HUES48 (cell line): Measurements from ENCODE around the gene RNF112.

ENCODE experiments used
- H3K27ac ChIP-seq: one replicate; pipeline ENCODE4 v1.7.0; 2013; ENCODE audit warnings: low read depth, low read length, inconsistent platforms
- H3K27me3 ChIP-seq: 2 replicates; pipeline ENCODE4 v1.6.1; 2013; ENCODE audit warnings: mild to moderate bottlenecking, low read length; ENCODE audit not compliant: control insufficient read depth, insufficient read depth
- H3K36me3 ChIP-seq: 2 replicates; pipeline ENCODE4 v1.6.1; 2013; ENCODE audit warnings: low read length; ENCODE audit not compliant: control insufficient read depth, insufficient read depth
- H3K4me1 ChIP-seq: 2 replicates; pipeline ENCODE4 v1.6.1; 2013; ENCODE audit warnings: mild to moderate bottlenecking, low read length; ENCODE audit not compliant: control insufficient read depth, insufficient read depth
- H3K4me3 ChIP-seq: 2 replicates; pipeline ENCODE4 v1.5.1; 2013; ENCODE audit warnings: mild to moderate bottlenecking, low read depth, low read length
- H3K9ac ChIP-seq: 2 replicates; pipeline ENCODE4 v1.6.1; 2013; ENCODE audit warnings: mild to moderate bottlenecking, low read depth, low read length, moderate library complexity
- H3K9me3 ChIP-seq: 2 replicates; pipeline ENCODE4 v1.6.1; 2013; ENCODE audit warnings: low read length; ENCODE audit not compliant: control insufficient read depth, insufficient read depth

The RNF112 gene

DNA sequence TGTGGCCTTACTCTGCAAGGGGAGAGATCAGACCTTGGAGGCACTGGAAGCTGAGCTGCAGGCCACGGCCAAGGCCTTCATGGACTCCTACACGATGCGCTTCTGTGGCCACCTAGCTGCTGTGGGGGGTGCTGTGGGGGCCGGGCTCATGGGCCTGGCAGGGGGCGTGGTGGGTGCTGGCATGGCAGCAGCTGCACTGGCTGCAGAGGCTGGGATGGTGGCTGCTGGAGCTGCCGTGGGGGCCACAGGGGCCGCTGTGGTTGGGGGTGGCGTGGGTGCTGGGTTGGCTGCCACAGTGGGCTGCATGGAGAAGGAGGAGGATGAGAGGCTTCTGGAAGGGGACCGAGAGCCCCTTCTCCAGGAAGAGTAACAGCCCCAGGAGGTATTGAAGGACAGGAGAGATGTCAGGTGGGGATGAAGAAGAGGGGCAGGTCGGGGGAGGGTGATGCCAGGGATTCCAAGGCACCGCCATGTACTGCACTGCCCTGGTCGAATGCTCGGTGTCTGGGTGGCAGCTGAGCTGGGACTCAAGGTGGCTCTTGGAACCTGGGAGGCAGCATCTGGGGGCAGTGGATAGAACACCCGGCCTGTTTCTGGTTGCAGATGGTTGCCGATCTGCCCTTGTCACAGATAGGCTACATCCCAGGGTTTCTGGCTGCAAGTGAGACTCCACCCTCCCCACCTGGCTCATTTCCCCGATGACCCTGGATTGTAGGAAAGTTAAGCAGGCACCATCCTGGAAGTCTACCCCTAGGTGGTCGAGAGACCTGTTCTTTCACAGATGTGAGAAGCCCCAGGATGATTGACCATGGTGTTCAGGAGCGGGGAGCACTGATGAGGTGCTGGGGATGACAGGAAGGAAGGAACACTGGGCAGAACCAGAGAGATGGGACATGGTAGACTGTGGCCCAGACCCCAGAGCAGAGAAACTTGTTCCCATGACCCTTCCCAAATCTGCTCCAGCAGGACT is 5.1 kb downstream of the RNF112 start:
- Histone ChIP-seq H3K27me3 (no peaks in the 10 kb centered on the region), H3K4me1 (peaks cover 1% of the 10 kb centered on the region; the same call in 1 of the 2 replicates), H3K9me3 (no peaks in the 10 kb centered on the region), H3K36me3 (no peaks in the 10 kb centered on the region), H3K9ac (no peak overlapping the region), H3K27ac (no peak overlapping the region), H3K4me3 (no peak overlapping the region)

DNA sequence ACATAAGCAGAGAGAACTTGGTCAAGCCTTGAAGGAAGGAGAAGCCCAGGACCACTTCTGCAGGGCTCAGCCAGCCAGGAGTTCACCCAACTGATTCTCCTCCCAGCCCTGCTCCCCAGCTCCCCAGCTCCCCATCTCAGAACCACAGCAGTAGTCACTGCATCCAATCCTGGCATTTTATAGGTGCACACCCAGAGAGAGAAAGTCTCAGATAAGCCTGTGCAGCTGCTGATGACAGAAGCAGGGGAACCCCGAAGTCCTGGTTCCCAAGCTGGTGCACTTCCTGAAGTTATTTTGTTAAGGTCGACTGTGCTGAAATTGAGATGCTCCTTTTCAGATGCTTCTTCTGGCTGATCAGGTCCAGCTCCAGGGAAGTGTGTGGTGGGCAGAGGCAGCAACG is 6.6 kb downstream of the RNF112 start:
- Histone ChIP-seq H3K4me1 (no peaks in the 10 kb centered on the region), H3K27me3 (no peaks in the 10 kb centered on the region), H3K4me3 (no peak overlapping the region), H3K9ac (no peak overlapping the region), H3K36me3 (no peaks in the 10 kb centered on the region), H3K27ac (no peak overlapping the region), H3K9me3 (no peaks in the 10 kb centered on the region)

DNA sequence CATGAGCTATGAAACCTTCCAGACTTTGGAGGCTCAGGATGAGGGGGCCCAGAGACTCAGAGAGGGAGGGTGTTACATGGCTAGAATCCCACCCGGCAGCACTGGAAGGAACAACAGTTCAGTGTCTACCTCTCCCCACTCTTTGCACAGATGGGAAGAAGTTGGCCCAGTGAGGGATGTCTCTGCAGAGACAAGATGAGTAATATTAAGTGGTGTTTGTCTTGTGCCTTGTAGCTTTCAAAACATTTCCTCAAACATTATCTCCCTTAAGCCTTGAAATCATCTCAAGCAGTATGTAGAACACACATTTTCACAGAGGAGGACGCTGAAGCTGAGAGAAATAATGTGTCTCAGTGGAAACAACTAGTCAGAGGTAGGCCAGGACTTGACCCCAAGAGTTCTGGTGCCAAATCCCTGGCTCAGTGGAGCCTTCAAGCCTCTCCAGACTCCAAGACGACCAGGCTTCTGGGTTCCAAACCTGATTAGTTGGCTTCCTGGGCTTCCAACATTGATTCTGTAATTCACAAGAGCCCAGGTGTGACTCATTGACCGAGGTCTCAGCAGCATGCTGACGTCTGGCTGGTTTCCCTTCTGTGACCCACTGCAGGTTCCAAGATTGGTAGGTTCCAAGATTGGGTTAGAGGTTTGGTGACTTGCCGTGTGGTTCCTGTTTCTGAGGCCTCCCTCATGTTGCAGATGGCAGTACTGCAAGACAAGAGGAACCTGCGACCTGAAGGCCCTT is 7.4 kb downstream of the RNF112 start:
- no peaks in the 10 kb centered on the region for H3K36me3 ChIP-seq
- no peaks in the 10 kb centered on the region for H3K9me3 ChIP-seq
- no peak overlapping the region for H3K4me3 ChIP-seq
- H3K27ac ChIP-seq: no peak overlapping the region
- H3K9ac ChIP-seq: no peak overlapping the region
- no peaks in the 10 kb centered on the region for H3K27me3 ChIP-seq
- no peaks in the 10 kb centered on the region for H3K4me1 ChIP-seq

DNA sequence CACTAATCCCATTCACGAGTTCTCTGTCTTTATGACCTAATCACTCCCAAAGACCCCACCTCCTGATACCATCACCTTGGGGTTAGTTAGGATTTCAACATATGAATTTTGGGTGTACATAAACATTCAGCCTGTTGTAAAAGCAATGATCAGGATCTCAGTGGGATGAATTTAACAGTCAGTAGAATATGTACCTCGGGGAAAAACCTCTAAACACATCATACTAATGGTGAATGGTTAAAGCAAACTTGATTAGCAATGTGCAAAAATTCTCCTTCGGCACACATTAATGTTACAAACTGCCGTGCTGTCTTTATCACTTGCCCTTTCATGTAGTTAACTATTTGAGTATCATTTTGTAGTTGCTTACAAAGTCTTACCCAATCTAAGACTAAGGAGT is 10.2 kb downstream of the RNF112 start:
- Histone ChIP-seq H3K9ac (no peak overlapping the region), H3K4me3 (no peak overlapping the region), H3K9me3 (no peaks in the 10 kb centered on the region), H3K27ac (no peak overlapping the region), H3K27me3 (no peaks in the 10 kb centered on the region), H3K4me1 (peaks cover 5% of the 10 kb centered on the region), H3K36me3 (no peaks in the 10 kb centered on the region)

DNA sequence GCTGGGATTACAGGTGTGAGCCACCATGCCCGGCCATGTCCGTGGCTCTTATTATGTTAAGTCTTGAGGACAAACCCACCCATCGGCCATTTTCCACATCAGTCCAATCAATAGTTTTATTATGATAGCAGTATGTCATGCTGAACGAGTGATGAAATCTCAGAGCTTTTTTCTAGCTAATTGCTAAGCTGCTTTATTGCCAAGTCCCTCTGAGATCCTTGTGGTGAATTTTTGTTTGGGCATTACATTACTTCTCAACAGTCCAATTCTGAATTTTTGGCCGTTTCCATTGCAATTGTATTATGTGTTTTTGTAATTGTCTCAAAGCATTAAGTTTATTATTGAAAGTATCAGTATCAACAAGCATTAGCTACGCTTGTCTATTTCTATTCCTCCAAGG is 10.9 kb downstream of the RNF112 start:
- no peaks in the 10 kb centered on the region for H3K36me3 ChIP-seq
- H3K4me3 ChIP-seq: no peak overlapping the region
- H3K27me3 ChIP-seq: no peaks in the 10 kb centered on the region
- peaks cover 11% of the 10 kb centered on the region for H3K4me1 ChIP-seq
- H3K9ac ChIP-seq: no peak overlapping the region
- H3K27ac ChIP-seq: no peak overlapping the region
- no peaks in the 10 kb centered on the region for H3K9me3 ChIP-seq

DNA sequence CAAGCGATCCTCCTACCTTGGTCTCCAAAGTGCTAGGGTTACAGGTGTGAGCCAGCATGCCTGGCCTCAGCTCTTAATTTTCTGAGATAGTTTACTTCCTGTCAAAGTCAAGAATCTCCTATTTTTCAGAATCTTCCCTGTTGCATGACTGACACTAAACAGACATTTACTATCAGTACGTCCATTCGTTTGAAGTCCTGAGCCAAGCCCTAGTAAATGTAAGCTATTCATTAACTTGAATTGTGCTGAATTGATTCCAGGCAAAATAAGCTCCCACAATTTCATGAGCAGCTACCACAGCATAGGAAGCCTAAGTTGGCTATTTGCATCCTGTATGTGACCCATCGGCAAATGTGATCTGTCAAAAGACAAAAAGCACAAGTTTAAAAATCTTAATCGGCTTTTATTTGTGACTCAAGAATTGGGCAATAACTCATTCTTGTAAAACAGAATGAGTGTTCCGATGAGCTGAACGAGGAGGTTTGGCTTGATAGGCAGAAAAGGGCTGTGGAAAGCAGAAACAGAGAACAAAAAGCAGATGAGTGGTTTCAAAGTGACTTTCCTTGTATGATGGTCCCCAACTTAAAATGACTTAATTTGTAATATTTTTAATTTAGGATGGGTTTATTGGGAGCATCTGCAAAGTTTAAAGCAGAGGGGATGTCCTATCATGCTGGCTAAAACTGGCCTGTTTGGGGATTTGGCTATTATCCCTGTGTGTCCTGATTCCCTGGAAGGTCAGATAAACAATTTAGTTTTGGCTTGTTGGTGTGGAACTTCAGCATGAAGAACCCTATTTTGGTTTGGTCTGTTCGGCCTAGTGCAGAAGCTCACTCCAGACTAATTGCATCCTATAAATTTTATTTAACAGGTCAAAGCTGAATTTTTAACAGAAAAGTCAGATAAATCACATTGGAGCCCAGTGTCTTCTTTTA is 14.2 kb downstream of the RNF112 start:
- H3K27ac ChIP-seq: no peak overlapping the region
- H3K4me3 ChIP-seq: no peak overlapping the region
- H3K9me3 ChIP-seq: no peaks in the 10 kb centered on the region
- H3K27me3 ChIP-seq: no peaks in the 10 kb centered on the region
- H3K9ac ChIP-seq: no peak overlapping the region
- H3K36me3 ChIP-seq: no peaks in the 10 kb centered on the region
- H3K4me1 ChIP-seq: peaks cover 11% of the 10 kb centered on the region

DNA sequence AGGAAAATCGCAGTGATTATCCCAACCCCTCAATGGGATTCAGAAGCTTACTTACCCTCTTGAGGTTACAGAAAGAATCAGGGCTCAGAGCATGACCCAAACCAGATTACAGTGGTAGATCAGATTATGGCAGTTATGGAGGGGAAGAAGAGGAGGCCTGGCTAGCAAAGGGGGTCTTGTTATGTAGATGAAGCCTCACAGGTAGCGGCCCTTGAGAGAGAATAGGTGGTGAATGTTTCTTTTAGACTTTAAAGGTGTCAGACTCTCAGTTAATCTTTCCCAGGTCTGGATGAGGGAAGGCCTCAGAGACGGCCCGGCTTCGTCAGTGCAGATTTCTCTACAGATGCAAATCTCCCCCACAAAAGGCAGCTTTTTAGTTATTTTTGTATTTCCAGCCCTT is 15.6 kb downstream of the RNF112 start:
- no peaks in the 10 kb centered on the region for H3K9me3 ChIP-seq
- no peaks in the 10 kb centered on the region for H3K27me3 ChIP-seq
- H3K4me3 ChIP-seq: no peak overlapping the region
- H3K9ac ChIP-seq: no peak overlapping the region
- H3K4me1 ChIP-seq: peaks cover 11% of the 10 kb centered on the region
- peak overlapping the region; percentile 69 for H3K27ac ChIP-seq
- no peaks in the 10 kb centered on the region for H3K36me3 ChIP-seq

DNA sequence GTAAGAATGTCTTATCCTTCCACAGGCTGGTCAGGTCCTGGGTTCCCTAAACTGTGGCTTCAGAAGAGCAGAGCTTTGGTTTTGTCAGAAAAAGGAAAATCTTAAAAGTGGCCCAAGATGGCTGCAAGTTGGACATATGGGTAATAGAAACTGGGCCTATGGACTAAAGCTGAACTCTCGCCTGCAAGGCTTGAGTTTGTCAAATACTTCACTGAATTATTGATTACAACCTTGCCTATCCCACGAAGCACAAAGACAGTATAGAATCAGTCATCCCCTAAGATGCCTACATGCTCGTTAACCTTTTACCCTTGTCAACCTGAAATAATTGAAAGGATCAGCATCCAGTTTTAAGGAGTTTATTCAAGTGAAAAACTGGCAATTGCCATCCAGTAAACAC is 20.7 kb downstream of the RNF112 start:
- Histone ChIP-seq H3K27me3 (no peaks in the 10 kb centered on the region), H3K9me3 (no peaks in the 10 kb centered on the region), H3K4me3 (no peak overlapping the region)

DNA sequence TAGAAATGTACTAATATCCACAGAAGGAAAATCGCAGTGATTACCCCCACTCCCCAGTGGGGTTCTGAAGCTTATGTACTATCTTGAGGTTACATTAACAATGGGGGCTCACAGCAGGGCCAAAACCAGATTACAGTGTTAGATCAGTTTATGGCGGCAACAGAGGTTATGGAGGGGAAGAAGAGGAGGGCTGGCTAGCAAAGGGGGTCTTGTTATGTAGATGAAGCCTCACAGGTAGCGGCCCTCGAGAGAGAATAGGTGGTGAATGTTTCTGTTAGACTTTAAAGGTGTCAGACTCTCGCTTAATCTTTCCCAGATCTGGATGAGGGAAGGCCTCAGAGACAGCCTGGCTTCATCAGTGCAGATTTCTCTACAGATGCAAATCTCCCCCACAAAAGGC is 22.2 kb downstream of the RNF112 start:
- Histone ChIP-seq H3K4me3 (no peak overlapping the region), H3K4me1 (peaks cover 36% of the 10 kb centered on the region), H3K9ac (no peak overlapping the region), H3K27me3 (no peaks in the 10 kb centered on the region), H3K36me3 (no peaks in the 10 kb centered on the region), H3K9me3 (no peaks in the 10 kb centered on the region), H3K27ac (peak overlapping the region; percentile 82)

More for the DNA sequence above, 20.7 kb downstream of the RNF112 start:
- peaks cover 34% of the 10 kb centered on the region for H3K4me1 ChIP-seq
- H3K27ac ChIP-seq: no peak overlapping the region
- no peaks in the 10 kb centered on the region for H3K36me3 ChIP-seq
- no peak overlapping the region for H3K9ac ChIP-seq

DNA sequence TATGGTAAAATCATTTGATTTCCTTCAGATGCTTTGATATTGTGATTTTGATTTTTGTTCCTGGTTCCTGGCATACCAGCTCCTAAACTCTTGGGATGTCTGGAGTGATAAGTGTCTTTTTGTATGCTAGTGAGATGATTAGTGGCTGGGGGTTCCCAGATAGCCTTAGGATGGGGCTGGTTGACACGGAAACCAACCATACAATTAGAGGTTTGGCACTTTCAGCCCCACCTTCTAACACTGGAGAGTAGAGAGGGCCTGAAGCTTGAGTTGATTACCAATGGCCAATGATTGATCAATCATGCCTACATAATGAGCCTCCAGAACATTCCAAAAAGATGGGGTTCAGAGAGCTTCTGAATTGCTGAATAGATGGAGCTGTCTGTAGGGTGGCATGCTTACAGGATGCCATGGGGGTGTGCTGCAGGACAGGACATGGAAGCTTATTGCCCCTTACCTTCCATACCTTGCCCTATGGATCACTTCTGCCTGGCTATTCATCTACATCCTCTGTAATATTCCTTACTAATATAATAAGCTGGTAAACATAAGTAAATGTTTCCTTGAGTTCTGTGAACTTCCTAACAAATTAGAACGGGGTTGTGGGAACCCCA is 22.8 kb downstream of the RNF112 start:
- H3K9me3 ChIP-seq: no peaks in the 10 kb centered on the region
- no peak overlapping the region for H3K4me3 ChIP-seq
- peak overlapping the region; percentile 82 for H3K27ac ChIP-seq
- no peaks in the 10 kb centered on the region for H3K36me3 ChIP-seq
- H3K4me1 ChIP-seq: peaks cover 36% of the 10 kb centered on the region
- H3K9ac ChIP-seq: no peak overlapping the region
- no peaks in the 10 kb centered on the region for H3K27me3 ChIP-seq
